ENCODE results near the gene RAP2A. TPM values are rescaled to one million over a fixed set of nuclear protein-coding genes. Genes with fewer than 3 reads are reported as not detected.

The RAP2A gene
- total RNA-seq, 1 donor: 49.9 TPM

- no peak overlapping the region for H3K27ac ChIP-seq (ENCODE audit: low read depth, low read length)
- no peaks in the 10 kb centered on the region for H3K79me2 ChIP-seq (ENCODE audit: insufficient read depth, low read length)
- no peak overlapping the region for H3K4me2 ChIP-seq (ENCODE audit: insufficient read depth, low read length)
- no peak for DNase-seq (ENCODE audit: insufficient read length, low spot score, missing footprints)
- no peaks in the 10 kb centered on the region for H3K9me3 ChIP-seq (ENCODE audit: low read depth, low read length)
- no peaks in the 10 kb centered on the region for H3K27me3 ChIP-seq (ENCODE audit: insufficient read depth, low read length)
- no peak overlapping the region for H2AFZ ChIP-seq (ENCODE audit: low read length)
- no peaks in the 10 kb centered on the region for H4K20me1 ChIP-seq (ENCODE audit: insufficient read depth, low read length)
- H3K36me3 ChIP-seq (ENCODE audit: insufficient read depth, low read length): no peaks in the 10 kb centered on the region
- no peak for TF ChIP-seq CTCF (IDR thresholded peaks at IDR 0.05; ENCODE audit: extremely low read depth, low read depth, low read length)
- H3K4me1 ChIP-seq (ENCODE audit: insufficient read depth, low read length): no peaks in the 10 kb centered on the region
- H3K4me3 ChIP-seq (ENCODE audit: insufficient read depth, low read length): no peak overlapping the region
Observed at GRCh38 chr13:97417698-97418097, 16.3 kb upstream of the RAP2A start.

- no peak overlapping the region for H3K4me2 ChIP-seq (ENCODE audit: insufficient read depth, low read length)
- H3K27ac ChIP-seq (ENCODE audit: low read depth, low read length): no peak overlapping the region
- no peaks in the 10 kb centered on the region for H3K36me3 ChIP-seq (ENCODE audit: insufficient read depth, low read length)
- TF ChIP-seq CTCF (IDR thresholded peaks at IDR 0.05; ENCODE audit: extremely low read depth, low read depth, low read length): no peak
- no peaks in the 10 kb centered on the region for H3K9me3 ChIP-seq (ENCODE audit: low read depth, low read length)
- H3K79me2 ChIP-seq (ENCODE audit: insufficient read depth, low read length): no peaks in the 10 kb centered on the region
- DNase-seq (ENCODE audit: insufficient read length, low spot score, missing footprints): no peak
- H3K27me3 ChIP-seq (ENCODE audit: insufficient read depth, low read length): no peaks in the 10 kb centered on the region
- H3K4me3 ChIP-seq (ENCODE audit: insufficient read depth, low read length): no peak overlapping the region
- no peaks in the 10 kb centered on the region for H4K20me1 ChIP-seq (ENCODE audit: insufficient read depth, low read length)
- peaks cover 7% of the 10 kb centered on the region for H3K4me1 ChIP-seq (ENCODE audit: insufficient read depth, low read length)
- no peak overlapping the region for H2AFZ ChIP-seq (ENCODE audit: low read length)
Observed at GRCh38 chr13:97422118-97423054, 11.6 kb upstream of the RAP2A start.

GRCh38 chr13:97423300-97424045, 10.5 kb upstream of the RAP2A start:
- DNase-seq (ENCODE audit: insufficient read length, low spot score, missing footprints): no peak
- Histone ChIP-seq H3K4me3 (ENCODE audit: insufficient read depth, low read length) (peak overlapping the region; percentile 25), H4K20me1 (ENCODE audit: insufficient read depth, low read length) (no peaks in the 10 kb centered on the region), H3K27me3 (ENCODE audit: insufficient read depth, low read length) (no peaks in the 10 kb centered on the region), H3K36me3 (ENCODE audit: insufficient read depth, low read length) (no peaks in the 10 kb centered on the region), H3K79me2 (ENCODE audit: insufficient read depth, low read length) (no peaks in the 10 kb centered on the region), H3K9me3 (ENCODE audit: low read depth, low read length) (no peaks in the 10 kb centered on the region), H2AFZ (ENCODE audit: low read length) (peak overlapping the region; percentile 64), H3K4me2 (ENCODE audit: insufficient read depth, low read length) (peak overlapping the region; percentile 44), H3K27ac (ENCODE audit: low read depth, low read length) (no peak overlapping the region), H3K4me1 (ENCODE audit: insufficient read depth, low read length) (peaks cover 7% of the 10 kb centered on the region)
- TF ChIP-seq CTCF (IDR thresholded peaks at IDR 0.05; ENCODE audit: extremely low read depth, low read depth, low read length): no peak

GRCh38 chr13:97425590-97425989, 8.4 kb upstream of the RAP2A start:
- H3K79me2 ChIP-seq (ENCODE audit: insufficient read depth, low read length): no peaks in the 10 kb centered on the region
- H4K20me1 ChIP-seq (ENCODE audit: insufficient read depth, low read length): no peaks in the 10 kb centered on the region
- no peak overlapping the region for H3K4me3 ChIP-seq (ENCODE audit: insufficient read depth, low read length)
- no peak for TF ChIP-seq CTCF (IDR thresholded peaks at IDR 0.05; ENCODE audit: extremely low read depth, low read depth, low read length)
- H3K27me3 ChIP-seq (ENCODE audit: insufficient read depth, low read length): no peaks in the 10 kb centered on the region
- H3K9me3 ChIP-seq (ENCODE audit: low read depth, low read length): no peaks in the 10 kb centered on the region
- no peaks in the 10 kb centered on the region for H3K36me3 ChIP-seq (ENCODE audit: insufficient read depth, low read length)
- no peak overlapping the region for H3K27ac ChIP-seq (ENCODE audit: low read depth, low read length)
- no peak overlapping the region for H2AFZ ChIP-seq (ENCODE audit: low read length)
- H3K4me1 ChIP-seq (ENCODE audit: insufficient read depth, low read length): peaks cover 14% of the 10 kb centered on the region
- DNase-seq (ENCODE audit: insufficient read length, low spot score, missing footprints): no peak
- H3K4me2 ChIP-seq (ENCODE audit: insufficient read depth, low read length): no peak overlapping the region

Measured in osteoblast (primary cell).